Kidney (tissue), 14 donors: ENCODE results near the gene RETSAT. TPM values are rescaled to one million over a fixed set of nuclear protein-coding genes. Genes with fewer than 3 reads are reported as not detected.
"Not testable (repeated sequence)": the region's sequence is repeated elsewhere in the genome, so short reads cannot be mapped to it uniquely, and the experiment has no call there.

Experiments used
- DNase-seq, 5 donors: peaks; one replicate each; pipeline ENCODE4 v3.0.0-alpha.2; 2013 to 2020
- FAIRE-seq: peaks from 2 replicates; lab custom pipeline; 2012; peaks lifted over from hg19 to GRCh38; lab: Jason Lieb, UNC
- H3K27ac ChIP-seq, 2 donors: one replicate each; pipeline ENCODE4 v1.7.0; 2013; ENCODE audit warnings: low read depth in 2 of 2, low read length in 2 of 2, inconsistent platforms in 1 of 2
- H3K27me3 ChIP-seq: one replicate; pipeline ENCODE4 v1.7.1; 2013; ENCODE audit warnings: low read length, inconsistent platforms; ENCODE audit not compliant: control insufficient read depth, insufficient read depth
- H3K36me3 ChIP-seq, 3 donors: one replicate each; pipeline versions ENCODE4 v1.7.0 to v1.7.1; 2013; ENCODE audit warnings: low read length in 3 of 3, control low read depth in 1 of 3, inconsistent platforms in 1 of 3; ENCODE audit not compliant: insufficient read depth in 3 of 3, control insufficient read depth in 2 of 3
- H3K4me1 ChIP-seq, 3 donors: one replicate each; pipeline versions ENCODE4 v1.7.0 to v1.7.1; 2013; ENCODE audit warnings: low read length in 3 of 3, inconsistent platforms in 1 of 3, low read depth in 1 of 3; ENCODE audit not compliant: control insufficient read depth in 2 of 3, insufficient read depth in 2 of 3
- H3K4me3 ChIP-seq, 3 donors: one replicate each; pipeline versions ENCODE4 v1.7.0 to v1.8.1; 2013; ENCODE audit warnings: low read length in 3 of 3, control low read depth in 1 of 3, inconsistent platforms in 1 of 3
- H3K9ac ChIP-seq, 3 donors: one replicate each; pipeline versions ENCODE4 v1.7.0 to v1.7.1; 2013; ENCODE audit warnings: low read length in 3 of 3, control low read depth in 1 of 3, inconsistent platforms in 1 of 3
- H3K9me3 ChIP-seq, 3 donors: one replicate each; pipeline versions ENCODE4 v1.7.0 to v1.7.1; 2013; ENCODE audit warnings: low read length in 3 of 3, control low read depth in 1 of 3, inconsistent platforms in 1 of 3; ENCODE audit not compliant: control insufficient read depth in 2 of 3, insufficient read depth in 1 of 3
- CTCF ChIP-seq: IDR thresholded peaks from 3 replicates; pipeline ENCODE4 v1.5.1; 2012; ENCODE audit warnings: mild to moderate bottlenecking, moderate library complexity, borderline replicate concordance; ENCODE audit not compliant: insufficient read depth; ENCODE audit errors: extremely low read depth
- intact Hi-C: fragments of 100-400 bp; cut with DNase I; formaldehyde crosslinking; loops from one replicate; pipeline ENCODE4 v1.11.1; 2022
- polyA plus RNA-seq: library from polyadenylated mRNA; stranded (reverse); fragments of 350-450 nt; fragmentation: Illumina TruSeq; extraction: RNeasy Lipid Tissue Mini Kit (QIAGEN cat#74804); gene quantifications from one replicate; pipeline ENCODE4 v1.2.3, GENCODE V29; 2014; ENCODE audit warnings: low read depth, low replicate concordance; ENCODE audit not compliant: insufficient read depth
- total RNA-seq: library from RNA; stranded (reverse); fragmentation: NEBNext Ultra II Directional; extraction: Animal tissue kit (Norgen Biotek cat#: 25700); gene quantifications from one replicate; pipeline ENCODE4 v1.2.1, GENCODE V29; 2021
- donor health status: control.
- donor health status: control.
- donor health status: control.
- donor health status: control.
- donor health status: control.
- donor health status: DM: yes; HTN: yes; CAD: no.
- donor health status: Normal renal cell carcinoma (clear cell type).

The RETSAT gene
- total and polyA plus RNA-seq, 2 donors from 2014 or later, result 42.9 to 53.9 TPM

GRCh38 chr2:85341269-85342029 is 12.9 kb downstream of the RETSAT start:
- no peak overlapping the region for H3K4me3 ChIP-seq
- no peaks in the 10 kb centered on the region for H3K9me3 ChIP-seq
- no peaks in the 10 kb centered on the region for H3K27me3 ChIP-seq
- no peak for FAIRE-seq
- H3K4me1 ChIP-seq, result no peaks in the 10 kb centered on the region
- no peak for DNase-seq
- H3K27ac ChIP-seq, result no peak overlapping the region
- intact Hi-C loops, result no loop called here
- no peak overlapping the region for H3K9ac ChIP-seq
- TF ChIP-seq CTCF, result no peak
- H3K36me3 ChIP-seq, result peaks cover 0 to 14% (median 7%) of the 10 kb centered on the region in 3 donors

- peaks cover 0 to 7% (median 4%) of the 10 kb centered on the region in 3 donors for H3K36me3 ChIP-seq
- H3K9me3 ChIP-seq, result no peaks in the 10 kb centered on the region
- no peak overlapping the region for H3K9ac ChIP-seq
- no peak overlapping the region for H3K4me3 ChIP-seq
- no peak for TF ChIP-seq CTCF
- no peaks in the 10 kb centered on the region for H3K27me3 ChIP-seq
- H3K4me1 ChIP-seq, result no peaks in the 10 kb centered on the region
- FAIRE-seq (no peak), DNase-seq (peak in 3 of 5 donors; percentile 21 to 40 (median 29))
- intact Hi-C loops, result no loop called here
- H3K27ac ChIP-seq, result no peak overlapping the region
These were observed 14.1 kb downstream of the RETSAT start for GRCh38 chr2:85340034-85340892.

- no peak overlapping the region for H3K9ac ChIP-seq
- intact Hi-C loops, result no loop called here
- no peaks in the 10 kb centered on the region for H3K27me3 ChIP-seq
- DNase-seq, result no peak
- H3K9me3 ChIP-seq, result no peaks in the 10 kb centered on the region
- H3K36me3 ChIP-seq, result no peaks in the 10 kb centered on the region
- no peak overlapping the region for H3K4me3 ChIP-seq
- no peak overlapping the region for H3K27ac ChIP-seq
- FAIRE-seq, result no peak
- no peak for TF ChIP-seq CTCF
- no peaks in the 10 kb centered on the region for H3K4me1 ChIP-seq
These were observed 19.4 kb downstream of the RETSAT start for GRCh38 chr2:85334928-85335327.

- H3K36me3 ChIP-seq, H3K4me3 ChIP-seq, DNase-seq, H3K27me3 ChIP-seq, intact Hi-C loops, H3K9me3 ChIP-seq, FAIRE-seq, H3K4me1 ChIP-seq, H3K27ac ChIP-seq, H3K9ac ChIP-seq: not testable (repeated sequence)
These were observed 20.5 kb downstream of the RETSAT start for GRCh38 chr2:85333877-85334276.
